Measurements from ENCODE around the gene PSTK. TPM values are rescaled to one million over a fixed set of nuclear protein-coding genes. Genes with fewer than 3 reads are reported as not detected.

The PSTK gene
- total RNA-seq, 4 donors from 2014 or later, result 0.79 to 12.3 (median 1.7) TPM

DNA sequence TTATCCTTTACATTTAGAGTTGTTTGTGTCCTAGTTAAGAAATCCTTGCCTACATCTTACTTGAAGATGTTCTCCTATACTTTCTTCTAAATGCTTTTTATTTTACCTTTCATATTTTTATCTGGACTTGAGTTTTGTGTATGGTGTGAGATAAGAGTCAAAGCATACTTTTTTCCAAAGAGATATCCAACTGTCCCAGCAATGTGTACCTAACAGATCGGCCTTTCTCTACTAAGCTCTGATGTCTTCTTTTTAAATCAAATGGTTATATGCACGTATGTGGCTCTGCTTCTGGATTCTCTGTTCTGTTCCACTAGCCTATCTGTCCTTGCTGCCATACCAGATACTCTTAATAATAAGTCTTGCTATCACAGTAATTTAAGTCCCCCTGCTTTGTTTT is 21.2 kb downstream of the PSTK start:
- Histone ChIP-seq H3K9me3 (no peaks in the 10 kb centered on the region), H3K4me1 (peaks cover 0 to 50% (median 0%) of the 10 kb centered on the region in 3 donors), H3K4me3 (no peak overlapping the region), H3K27ac (no peak overlapping the region), H3K36me3 (peaks cover 0 to 22% of the 10 kb centered on the region in 2 donors), H3K27me3 (no peaks in the 10 kb centered on the region)
- 95% methylated on average over 2 of the region's 2 CpGs for WGBS, 2 donors (ENCODE audit: low coverage in 1 of 2)
- no peak for TF ChIP-seq EP300 (IDR thresholded peaks at IDR 0.05)
- no peak for ATAC-seq

DNA sequence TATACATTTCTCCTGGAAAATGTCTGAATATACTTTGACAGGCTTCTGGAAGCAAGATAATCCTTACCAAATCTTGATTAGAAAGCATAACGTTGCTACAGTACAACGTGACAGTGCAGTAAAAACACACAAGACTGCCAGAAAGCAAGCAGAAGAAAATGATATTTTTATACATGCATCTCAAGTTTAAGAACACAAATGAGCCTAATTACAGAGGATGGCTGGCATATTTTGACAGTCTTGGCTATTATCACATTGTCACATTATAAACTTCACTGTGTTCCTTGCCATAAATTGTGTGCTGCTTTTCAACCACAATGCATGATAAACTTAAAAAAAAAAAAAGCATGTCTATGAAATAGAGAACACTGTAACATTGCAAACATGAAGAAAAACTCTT is 24.1 kb downstream of the PSTK start:
- no peak overlapping the region for H3K4me3 ChIP-seq
- H3K36me3 ChIP-seq, result no peaks in the 10 kb centered on the region
- no peaks in the 10 kb centered on the region for H3K27me3 ChIP-seq
- peaks cover 0 to 55% (median 11%) of the 10 kb centered on the region in 3 donors for H3K4me1 ChIP-seq
- 23 to 33% methylated on average over 2 of the region's 2 CpGs for WGBS, 2 donors (ENCODE audit: low coverage in 1 of 2)
- no peaks in the 10 kb centered on the region for H3K9me3 ChIP-seq
- TF ChIP-seq POLR2A (IDR thresholded peaks at IDR 0.05), result no peak
- TF ChIP-seq, protein P1, sequence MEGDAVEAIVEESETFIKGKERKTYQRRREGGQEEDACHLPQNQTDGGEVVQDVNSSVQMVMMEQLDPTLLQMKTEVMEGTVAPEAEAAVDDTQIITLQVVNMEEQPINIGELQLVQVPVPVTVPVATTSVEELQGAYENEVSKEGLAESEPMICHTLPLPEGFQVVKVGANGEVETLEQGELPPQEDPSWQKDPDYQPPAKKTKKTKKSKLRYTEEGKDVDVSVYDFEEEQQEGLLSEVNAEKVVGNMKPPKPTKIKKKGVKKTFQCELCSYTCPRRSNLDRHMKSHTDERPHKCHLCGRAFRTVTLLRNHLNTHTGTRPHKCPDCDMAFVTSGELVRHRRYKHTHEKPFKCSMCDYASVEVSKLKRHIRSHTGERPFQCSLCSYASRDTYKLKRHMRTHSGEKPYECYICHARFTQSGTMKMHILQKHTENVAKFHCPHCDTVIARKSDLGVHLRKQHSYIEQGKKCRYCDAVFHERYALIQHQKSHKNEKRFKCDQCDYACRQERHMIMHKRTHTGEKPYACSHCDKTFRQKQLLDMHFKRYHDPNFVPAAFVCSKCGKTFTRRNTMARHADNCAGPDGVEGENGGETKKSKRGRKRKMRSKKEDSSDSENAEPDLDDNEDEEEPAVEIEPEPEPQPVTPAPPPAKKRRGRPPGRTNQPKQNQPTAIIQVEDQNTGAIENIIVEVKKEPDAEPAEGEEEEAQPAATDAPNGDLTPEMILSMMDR (IDR thresholded peaks at IDR 0.05), result no peak
- TF ChIP-seq POLR2AphosphoS5 (IDR thresholded peaks at IDR 0.05), result no peak
- TF ChIP-seq EP300 (IDR thresholded peaks at IDR 0.05), result no peak
- H3K27ac ChIP-seq, result no peak overlapping the region
- no peak for ATAC-seq

DNA sequence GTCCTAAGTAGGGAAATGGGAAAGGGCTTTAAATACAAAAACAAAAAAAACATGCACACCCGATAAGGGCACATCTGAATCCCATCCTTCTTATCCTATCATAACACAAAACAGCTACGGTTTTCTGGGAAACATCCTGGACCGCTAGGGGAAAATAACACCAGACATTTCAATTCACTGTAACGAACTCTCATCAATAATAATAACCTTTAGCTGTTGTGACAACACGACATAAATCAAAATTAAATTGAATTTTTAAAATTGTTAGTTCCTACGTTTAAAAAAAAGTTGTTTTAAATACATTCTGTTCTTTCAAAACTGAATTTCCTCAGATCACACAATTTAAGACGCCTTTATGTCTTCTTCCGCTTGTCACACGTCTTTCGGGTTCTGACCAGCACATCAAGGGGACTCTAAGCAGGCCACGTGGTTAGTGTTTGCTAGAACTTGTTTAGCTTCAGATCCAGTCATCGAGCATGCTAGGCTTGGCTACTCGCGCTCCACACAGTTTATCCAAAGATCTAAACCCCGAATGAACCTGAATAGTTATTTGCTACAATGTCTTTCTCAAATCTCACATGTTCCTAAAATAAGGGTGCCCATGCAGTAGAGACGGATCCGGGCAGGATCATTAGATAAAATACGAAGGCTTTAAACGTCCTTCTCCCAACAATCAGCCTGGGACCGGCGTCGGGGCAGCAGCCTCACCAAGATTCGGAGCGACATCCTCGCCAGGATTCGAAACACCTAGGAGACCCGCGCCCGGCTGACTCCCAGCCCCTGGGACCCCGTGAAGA is 27.6 kb downstream of the PSTK start:
- H3K4me3 ChIP-seq, result peak overlapping the region; percentile 58 to 98
- H3K27me3 ChIP-seq, result no peaks in the 10 kb centered on the region
- no peak for TF ChIP-seq EP300 (IDR thresholded peaks at IDR 0.05)
- no peak for TF ChIP-seq POLR2A (IDR thresholded peaks at IDR 0.05)
- no peak for TF ChIP-seq POLR2AphosphoS5 (IDR thresholded peaks at IDR 0.05)
- TF ChIP-seq, protein P1 (IDR thresholded peaks at IDR 0.05), result no peak
- WGBS, 2 donors (ENCODE audit: low coverage in 1 of 2), result 3 to 8% methylated on average over 14 to 19 of the region's 30 CpGs
- peak overlapping the region; percentile 64 to 96 (median 93) for H3K27ac ChIP-seq
- no peaks in the 10 kb centered on the region for H3K9me3 ChIP-seq
- no peak for ATAC-seq
- peaks cover 0 to 62% (median 20%) of the 10 kb centered on the region in 3 donors for H3K4me1 ChIP-seq
- H3K36me3 ChIP-seq, result peaks cover 0 to 3% of the 10 kb centered on the region in 2 donors

DNA sequence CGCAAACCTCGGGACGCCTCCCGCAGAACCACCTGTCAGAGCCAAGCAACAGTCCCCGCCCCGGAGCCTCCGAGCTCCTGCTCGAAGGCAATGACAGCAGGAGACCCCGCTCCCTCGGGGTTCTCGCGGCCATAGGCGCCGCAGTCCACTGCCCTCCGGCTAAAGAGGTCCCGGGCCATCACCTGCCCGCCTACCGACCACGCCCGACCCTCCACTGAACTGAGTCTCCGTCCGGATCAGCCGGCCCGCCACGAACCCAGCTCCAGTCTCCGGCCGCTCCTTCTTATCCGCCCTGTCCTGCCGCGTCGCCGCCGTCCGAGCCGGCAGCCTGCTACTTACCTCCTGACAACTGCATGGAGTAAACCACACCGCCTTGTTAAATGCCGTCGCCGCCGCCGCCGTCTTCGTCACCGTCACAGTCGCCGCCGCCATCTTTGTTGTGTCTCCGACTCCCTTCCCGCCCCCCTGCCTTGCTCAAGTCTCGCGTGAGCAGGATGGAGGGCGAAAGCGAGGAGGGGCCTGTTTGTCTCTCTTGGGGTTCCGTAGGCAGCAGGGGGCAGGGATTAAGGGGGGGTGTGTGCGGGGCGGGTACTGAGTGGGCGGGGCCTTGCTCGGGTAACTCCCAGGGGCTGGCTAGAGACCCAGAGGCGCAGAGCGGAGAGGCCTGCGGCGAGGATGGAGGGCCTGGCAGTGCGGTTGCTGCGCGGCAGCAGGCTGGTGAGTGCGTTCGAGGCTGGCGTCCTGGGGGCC is 28.3 kb downstream of the PSTK start, which contains the start of the genes ACADSB and IKZF5:
ACADSB (plus strand) TSS at position 652 of the 750 bp plus-strand sequence; CDS start at position 676, 24 bp downstream.
IKZF5 (minus strand) TSS at position 441 of the 750 bp plus-strand sequence. CDS start 10,170 bp downstream, outside the sequence.
- H3K9me3 ChIP-seq, result no peaks in the 10 kb centered on the region
- peak within 1 kb of the TSS; percentile 64 to 96 (median 93) for H3K27ac ChIP-seq
- peaks cover 0 to 5% of the 10 kb centered on the region in 2 donors for H3K36me3 ChIP-seq
- 2% methylated on average over 22 of the region's 68 CpGs; no CpG with 5 or more reads in 1 of the 2 donors for WGBS, 2 donors (ENCODE audit: low coverage in 1 of 2)
- H3K4me1 ChIP-seq, result peaks cover 0 to 59% (median 20%) of the 10 kb centered on the region in 3 donors
- TF ChIP-seq POLR2A (IDR thresholded peaks at IDR 0.05), result peak; percentile 81 to 85
- TF ChIP-seq POLR2AphosphoS5 (IDR thresholded peaks at IDR 0.05), result peak; percentile 90
- TF ChIP-seq, protein P1 (IDR thresholded peaks at IDR 0.05), result no peak
- TF ChIP-seq EP300 (IDR thresholded peaks at IDR 0.05), result no peak
- ATAC-seq, result peak; percentile 97
- H3K27me3 ChIP-seq, result no peaks in the 10 kb centered on the region
- peak within 1 kb of the TSS; percentile 58 to 98 for H3K4me3 ChIP-seq

DNA sequence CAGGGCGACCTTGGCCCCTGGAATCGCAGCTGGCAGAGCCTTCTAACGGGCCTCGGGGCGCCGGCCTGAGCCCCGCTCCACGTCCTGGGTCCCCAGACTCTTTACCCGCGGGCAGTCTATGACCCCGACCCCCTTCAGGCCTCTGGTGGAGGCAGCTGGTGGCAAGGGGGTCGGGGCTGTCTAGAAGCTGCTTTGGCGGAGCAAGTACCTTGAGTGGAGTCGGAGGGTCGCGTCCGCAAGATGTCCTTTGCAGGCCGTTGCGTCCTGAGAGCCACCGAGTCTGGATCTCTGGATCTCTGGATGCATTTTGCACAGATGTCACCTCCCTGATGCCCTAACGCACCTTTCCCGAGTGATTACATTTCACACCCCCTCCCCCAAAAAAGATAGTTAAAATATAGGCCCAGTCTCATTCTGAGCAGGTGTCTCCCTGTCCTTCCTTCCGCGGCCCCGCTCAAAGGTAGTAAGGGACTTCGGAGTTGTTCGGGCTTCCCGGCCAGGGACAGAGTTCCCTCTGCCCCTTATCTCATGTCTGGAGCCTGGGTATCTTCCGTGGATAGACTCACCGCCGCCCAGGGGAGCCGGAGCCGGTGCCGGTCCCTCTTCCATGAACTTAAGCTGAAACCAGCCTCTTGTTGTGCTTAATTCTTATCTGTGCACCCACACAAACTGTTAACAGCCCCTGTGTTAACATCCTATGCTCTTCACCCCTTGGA is 29.1 kb downstream of the PSTK start:
- Histone ChIP-seq H3K27ac (peak overlapping the region; percentile 44 to 96 (median 90)), H3K27me3 (no peaks in the 10 kb centered on the region), H3K4me1 (peaks cover 0 to 52% (median 20%) of the 10 kb centered on the region in 3 donors), H3K4me3 (peak overlapping the region; percentile 58 to 98), H3K36me3 (peaks cover 0 to 5% of the 10 kb centered on the region in 2 donors), H3K9me3 (no peaks in the 10 kb centered on the region)
- TF ChIP-seq POLR2A (IDR thresholded peaks at IDR 0.05) (no peak), POLR2AphosphoS5 (IDR thresholded peaks at IDR 0.05) (no peak), EP300 (IDR thresholded peaks at IDR 0.05) (no peak)
- TF ChIP-seq, protein P1 (IDR thresholded peaks at IDR 0.05), result no peak
- 0% methylated on average over 6 to 12 of the region's 34 CpGs for WGBS, 2 donors (ENCODE audit: low coverage in 1 of 2)
- peak; percentile 34 for ATAC-seq
